HCT116 (cell line): ENCODE measurements around the gene GRK1. TPM values are rescaled to one million over a fixed set of nuclear protein-coding genes. Genes with fewer than 3 reads are reported as not detected.

Experiments
- ATAC-seq: fragments of 200-7000 bp; cut with Tn5 transposase; 2 replicates; pipeline ENCODE4 v1.9.1; 2020; ENCODE audit warnings: mild to moderate bottlenecking, moderate library complexity
- BruUV-seq: library from RNA; stranded (reverse); fragments of 400-500 nt; replicated peaks from 2 replicates; lab custom pipeline; 2021; lab: Mats Ljungman, UMichigan
- CTCF ChIA-PET: fragments of 300-600 bp; sonication (Branson Sonifier 250); formaldehyde crosslinking; loops from one replicate; lab custom pipeline; 2021; ENCODE audit warnings: antibody characterized with exemption; lab: Charles Lee
- POLR2A ChIA-PET: fragments of 300-600, 350-600 bp; sonication (Branson Sonifier 250); formaldehyde crosslinking; loops from one replicate; lab custom pipeline; 2021; ENCODE audit warnings: antibody characterized with exemption; lab: Charles Lee
- RAD21 ChIA-PET, 2 experiments: fragments of 300-600 bp; sonication (Branson Sonifier 250); formaldehyde crosslinking; loops; one replicate each; lab custom pipeline; 2023; ENCODE audit warnings: low total read pairs in 2 of 2; ENCODE audit not compliant: uncharacterized antibody in 2 of 2, unreplicated experiment in 2 of 2, low non-redundant PET in 1 of 2; lab: Charles Lee
- DNase-seq: peaks from one replicate; pipeline ENCODE4 v3.0.0-alpha.2; 2010; ENCODE audit warnings: low read depth, low spot score
- H2AFZ ChIP-seq: fragments of 200-600 bp; shearing (Covaris generic), sonication (generic); 2 replicates; pipeline ENCODE4 v1.6.1; 2017; ENCODE audit warnings: low read depth, mixed run types, mixed read lengths, antibody characterized with exemption, low read length; ENCODE audit not compliant: poor library complexity, severe bottlenecking
- H3K27ac ChIP-seq: 2 replicates; pipeline ENCODE4 v1.5.1; 2012; ENCODE audit warnings: low read depth, low read length
- H3K27me3 ChIP-seq: fragments of 200-600 bp; sonication (generic); 2 replicates; pipeline ENCODE4 v1.6.1; 2016; ENCODE audit warnings: mixed run types, low read length, mixed read lengths; ENCODE audit not compliant: insufficient read depth
- H3K36me3 ChIP-seq, 2 experiments: fragments of 200-500 bp in 1 of 2; fragments of 200-600 bp in 1 of 2; sonication (Bioruptor generic) in 1 of 2; sonication (generic) in 1 of 2; 2 replicates each; pipeline versions ENCODE4 v1.5.1 to v1.6.1; 2014 to 2016; ENCODE audit warnings: low read length in 2 of 2, inconsistent platforms in 1 of 2, mixed read lengths in 1 of 2, mixed run types in 1 of 2; ENCODE audit not compliant: insufficient read depth in 2 of 2, control insufficient read depth in 1 of 2
- H3K4me1 ChIP-seq, 2 experiments: fragments of 200-600 bp in 1 of 2; sonication (generic) in 1 of 2; 2 replicates each; pipeline versions ENCODE4 v1.5.1 to v1.6.1; 2012 to 2017; ENCODE audit warnings: low read length in 2 of 2, inconsistent platforms in 1 of 2, mild to moderate bottlenecking in 1 of 2, mixed read lengths in 1 of 2, mixed run types in 1 of 2, moderate library complexity in 1 of 2; ENCODE audit not compliant: insufficient read depth in 2 of 2, control insufficient read depth in 1 of 2
- H3K4me2 ChIP-seq: fragments of 200-600 bp; sonication (generic); 2 replicates; pipeline ENCODE4 v1.6.1; 2017; ENCODE audit warnings: mixed run types, low read length, mixed read lengths
- H3K4me3 ChIP-seq, 2 experiments: fragments of 200-600 bp in 1 of 2; sonication (generic) in 1 of 2; replicated peaks in 1 of 2; 2 replicates each; pipeline ENCODE4 v1.5.1; 2011 to 2016; ENCODE audit warnings: low read length in 2 of 2, control low read depth in 1 of 2, low read depth in 1 of 2, mild to moderate bottlenecking in 1 of 2, mixed read lengths in 1 of 2, mixed run types in 1 of 2
- H3K79me2 ChIP-seq: fragments of 200-600 bp; sonication (generic); 2 replicates; pipeline ENCODE4 v1.6.1; 2017; ENCODE audit warnings: mild to moderate bottlenecking, mixed run types, low read length, moderate library complexity, mixed read lengths; ENCODE audit not compliant: insufficient read depth
- H3K9ac ChIP-seq: fragments of 200-600 bp; sonication (generic); 2 replicates; pipeline ENCODE4 v1.6.1; 2016; ENCODE audit warnings: low read length, mixed read lengths
- H3K9me2 ChIP-seq: fragments of 200-600 bp; sonication (generic), shearing (Covaris generic); 2 replicates; pipeline ENCODE4 v1.6.1; 2017; ENCODE audit warnings: mixed run types, mild to moderate bottlenecking, moderate library complexity; ENCODE audit not compliant: insufficient read depth
- H3K9me3 ChIP-seq, 2 experiments: fragments of 200-500 bp in 1 of 2; fragments of 200-600 bp in 1 of 2; sonication (Bioruptor generic) in 1 of 2; sonication (generic) in 1 of 2; 2 replicates each; pipeline ENCODE4 v1.6.1; 2014 to 2017; ENCODE audit warnings: low read length in 2 of 2, mixed read lengths in 2 of 2, inconsistent platforms in 1 of 2, low read depth in 1 of 2, mild to moderate bottlenecking in 1 of 2, mixed run types in 1 of 2, moderate library complexity in 1 of 2; ENCODE audit not compliant: control insufficient read depth in 1 of 2, insufficient read depth in 1 of 2
- H4K20me1 ChIP-seq: fragments of 200-600 bp; sonication (generic), shearing (Covaris generic); 2 replicates; pipeline ENCODE4 v1.6.1; 2017; ENCODE audit warnings: mixed run types, mild to moderate bottlenecking, moderate library complexity; ENCODE audit not compliant: insufficient read depth
- CBX3 ChIP-seq: IDR thresholded peaks from 2 replicates; pipeline ENCODE4 v1.6.1; 2012; ENCODE audit warnings: low read depth
- CTCF ChIP-seq, 3 experiments: fragments of 200-600 bp in 1 of 3; sonication (generic) in 1 of 3; IDR thresholded peaks in 2 of 3; conservative IDR thresholded peaks in 1 of 3; 2 replicates each; pipeline ENCODE4 v1.5.1; 2012 to 2017; ENCODE audit warnings: low read depth in 2 of 3, low read length in 2 of 3, antibody characterized with exemption in 1 of 3, borderline replicate concordance in 1 of 3, control low read depth in 1 of 3, mild to moderate bottlenecking in 1 of 3, mixed read lengths in 1 of 3, mixed run types in 1 of 3, moderate library complexity in 1 of 3; ENCODE audit not compliant: insufficient read depth in 1 of 3
- EGR1 ChIP-seq: IDR thresholded peaks from 2 replicates; pipeline ENCODE4 v1.6.1; 2012; ENCODE audit warnings: low read depth
- EZH2 ChIP-seq: fragments of 200-600 bp; sonication (generic); IDR thresholded peaks from 2 replicates; pipeline ENCODE4 v1.6.1; 2017; ENCODE audit warnings: antibody characterized with exemption, mixed run types
- EZH2phosphoT487 ChIP-seq: fragments of 200-600 bp; IDR thresholded peaks from 2 replicates; pipeline ENCODE4 v1.6.1; 2018; ENCODE audit warnings: antibody characterized with exemption, borderline replicate concordance
- FOSL1 ChIP-seq: IDR thresholded peaks from 2 replicates; pipeline ENCODE4 v1.6.1; 2012; ENCODE audit warnings: low read depth
- JUND ChIP-seq: IDR thresholded peaks from 2 replicates; pipeline ENCODE4 v1.6.1; 2012
- MAX ChIP-seq: IDR thresholded peaks from 2 replicates; pipeline ENCODE4 v1.6.1; 2012
- POLR2A ChIP-seq: IDR thresholded peaks from 2 replicates; pipeline ENCODE4 v1.7.0; 2011; ENCODE audit warnings: borderline replicate concordance; ENCODE audit not compliant: insufficient read depth, insufficient read length; ENCODE audit errors: extremely low read depth
- RAD21 ChIP-seq: IDR thresholded peaks from 2 replicates; pipeline ENCODE4 v1.6.1; 2012; ENCODE audit warnings: low read depth, mild to moderate bottlenecking
- SP1 ChIP-seq: IDR thresholded peaks from 2 replicates; pipeline ENCODE4 v1.6.1; 2012; ENCODE audit warnings: low read depth
- ZNF274 ChIP-seq: fragments of 200-500 bp; sonication (Bioruptor generic); IDR thresholded peaks from 2 replicates; pipeline ENCODE4 v1.6.1; 2014; ENCODE audit warnings: mild to moderate bottlenecking, low read depth, low read length, inconsistent platforms
- intact Hi-C: fragments of 100-400 bp; cut with micrococcal nuclease; formaldehyde crosslinking; loops from 2 replicates; pipeline ENCODE4 v1.10.0; 2022
- total RNA-seq: library from RNA; stranded (reverse); gene quantifications from one replicate; pipeline ENCODE4 v1.2.1, GENCODE V29; 2021; ENCODE audit not compliant: unreplicated experiment

Gene GRK1
- total RNA-seq, 1 experiment from 2014 or later = not detected

GRCh38 chr13:113655346-113656002 lies 11.5 kb upstream of the GRK1 start:
- Histone ChIP-seq H2AFZ (no peak overlapping the region), H3K4me3 (no peak overlapping the region), H3K9me3 (no peaks in the 10 kb centered on the region), H3K27ac (no peak overlapping the region), H3K36me3 (no peaks in the 10 kb centered on the region), H3K9me2 (no peaks in the 10 kb centered on the region), H3K4me1 (no peaks in the 10 kb centered on the region), H3K27me3 (no peaks in the 10 kb centered on the region)
- no peak for DNase-seq
- no peak for TF ChIP-seq SP1
- no peak for TF ChIP-seq EGR1
- no peak for TF ChIP-seq EZH2phosphoT487
- no peak for TF ChIP-seq ZNF274
- TF ChIP-seq CTCF (IDR thresholded peaks at IDR 0.05 in 2 of 3, conservative IDR thresholded peaks at IDR 0.05 in 1 of 3; ENCODE audit: borderline replicate concordance in 1 of 3, insufficient read depth in 1 of 3, low read depth in 2 of 3, low read length in 2 of 3) = no peak
- TF ChIP-seq RAD21 = no peak
- TF ChIP-seq CBX3 = no peak
- no peak for TF ChIP-seq FOSL1
- TF ChIP-seq EZH2 = no peak
- TF ChIP-seq JUND = no peak
- no peak for TF ChIP-seq POLR2A
- TF ChIP-seq MAX = no peak
- TF ChIP-seq, all 23 proteins: peak for 0
- intact Hi-C loops = no loop called here
- RAD21 ChIA-PET = no interaction called here
- H3K9ac ChIP-seq = no peak overlapping the region
- no peak overlapping the region for H3K4me2 ChIP-seq
- no peaks in the 10 kb centered on the region for H4K20me1 ChIP-seq
- POLR2A ChIA-PET = no interaction called here
- H3K79me2 ChIP-seq = no peaks in the 10 kb centered on the region
- ATAC-seq = no peak
- CTCF ChIA-PET = no interaction called here
- no TSS peak for BruUV-seq
